ENCODE results near the gene CSDE1.

CSDE1 gene

GRCh38 chr1:114701931-114702330 lies 55.9 kb downstream of the CSDE1 start:
- DNase-seq (ENCODE audit: low spot score) = no peak

GRCh38 chr1:114700036-114700600 lies 57.7 kb downstream of the CSDE1 start:
- DNase-seq (ENCODE audit: low spot score) = no peak

- no peak for DNase-seq (ENCODE audit: low spot score)
Observed at GRCh38 chr1:114696810-114697209, 61.0 kb downstream of the CSDE1 start.

- no peak for DNase-seq (ENCODE audit: low spot score)
Observed at GRCh38 chr1:114695430-114696058, 62.2 kb downstream of the CSDE1 start, which contains the start of gene AMPD1. TSS of gene AMPD1 (minus strand) at chr1:114695546. CDS start at chr1:114695471, 75 bp downstream.

GRCh38 chr1:114694540-114695310 lies 63.1 kb downstream of the CSDE1 start:
- DNase-seq (ENCODE audit: low spot score) = no peak

GRCh38 chr1:114692947-114693346 lies 64.8 kb downstream of the CSDE1 start:
- no peak for DNase-seq (ENCODE audit: low spot score)

- no peak for DNase-seq (ENCODE audit: low spot score)
Observed at GRCh38 chr1:114691061-114691460, 66.7 kb downstream of the CSDE1 start.

- DNase-seq (ENCODE audit: low spot score) = no peak
Observed at GRCh38 chr1:114690148-114690547, 67.6 kb downstream of the CSDE1 start.

- DNase-seq (ENCODE audit: low spot score) = no peak
Observed at GRCh38 chr1:114688526-114688925, 69.3 kb downstream of the CSDE1 start.

- no peak for DNase-seq (ENCODE audit: low spot score)
Observed at GRCh38 chr1:114685851-114686250, 71.9 kb downstream of the CSDE1 start.

- DNase-seq (ENCODE audit: low spot score) = no peak
Observed at GRCh38 chr1:114677691-114678090, 80.1 kb downstream of the CSDE1 start.

GRCh38 chr1:114676115-114676514 lies 81.7 kb downstream of the CSDE1 start:
- DNase-seq (ENCODE audit: low spot score) = no peak

GRCh38 chr1:114671939-114672275 lies 85.9 kb downstream of the CSDE1 start:
- no peak for DNase-seq (ENCODE audit: low spot score)

- DNase-seq (ENCODE audit: low spot score) = no peak
Observed at GRCh38 chr1:114671011-114671938, 86.5 kb downstream of the CSDE1 start.

- peak; percentile 92 for DNase-seq (ENCODE audit: low spot score)
Observed at GRCh38 chr1:114670083-114671010, 87.4 kb downstream of the CSDE1 start.

GRCh38 chr1:114669562-114670082 lies 88.2 kb downstream of the CSDE1 start, which contains the start of gene DENND2C:
TSS of gene DENND2C (minus strand) at chr1:114670049. CDS start at chr1:114625984, 44,065 bp downstream.
- DNase-seq (ENCODE audit: low spot score) = no peak

- DNase-seq (ENCODE audit: low spot score) = peak; percentile 2
Observed at GRCh38 chr1:114668784-114669561, 88.8 kb downstream of the CSDE1 start.

GRCh38 chr1:114668373-114668772 lies 89.4 kb downstream of the CSDE1 start:
- no peak for DNase-seq (ENCODE audit: low spot score)

- DNase-seq (ENCODE audit: low spot score) = no peak
Observed at GRCh38 chr1:114666954-114667353, 90.8 kb downstream of the CSDE1 start.
